IPS DF 19.7 (cell line): ENCODE results near the gene NOB1.
"Not testable (repeated sequence)": the region's sequence is repeated elsewhere in the genome, so short reads cannot be mapped to it uniquely, and the experiment has no call there.

ENCODE experiments used
- DNase-seq: peaks from one replicate; pipeline ENCODE4 v3.0.0-alpha.2; 2013; ENCODE audit warnings: low read depth, low spot score

NOB1 gene

DNA sequence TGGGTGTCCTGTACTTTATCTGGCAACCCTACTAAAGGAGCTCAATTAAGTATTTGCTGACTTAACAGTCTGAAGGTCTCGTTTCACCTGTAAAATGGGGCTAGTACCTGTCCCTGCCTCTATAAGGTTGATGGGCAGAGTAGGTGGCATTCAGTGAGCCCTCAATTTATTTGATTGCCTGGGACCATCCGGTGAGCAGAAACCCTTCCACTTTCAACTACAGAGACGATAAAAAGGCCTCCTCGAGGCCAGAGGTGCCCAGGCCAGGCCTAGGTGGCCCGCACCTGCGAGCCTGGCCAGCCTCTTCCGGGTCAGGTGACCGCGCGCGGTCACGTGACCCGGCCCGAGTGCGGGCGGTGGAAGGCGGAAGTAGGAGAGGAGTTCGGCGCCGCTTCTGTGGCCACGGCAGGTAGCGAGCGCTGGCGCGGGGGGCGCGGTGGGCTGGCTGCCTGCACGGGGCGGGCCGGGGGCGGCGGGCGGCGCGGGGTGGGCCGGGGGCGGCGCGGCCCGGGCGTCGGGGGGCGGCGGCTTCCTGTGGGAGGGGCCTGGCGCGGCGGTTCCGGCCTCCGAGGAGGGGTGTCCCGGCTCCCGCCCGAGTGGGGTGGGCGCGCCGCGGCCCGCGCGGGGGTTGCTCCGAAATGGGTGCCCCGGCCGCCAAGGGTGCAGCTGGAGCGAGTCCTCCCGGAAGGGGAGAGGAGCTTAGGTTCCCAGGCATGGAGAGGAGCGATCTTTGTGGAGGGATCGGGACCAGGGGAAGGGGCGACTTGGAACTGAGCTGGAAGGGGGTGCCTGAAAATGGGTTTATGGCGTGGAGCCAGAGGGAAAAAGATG lies 7.5 kb upstream of the NOB1 start, which contains the start of gene WWP2:
Gene WWP2 (plus strand): TSS at position 350 of the 831 bp plus-strand sequence. CDS start 24,679 bp downstream, outside the sequence.
- peak; percentile 45 for DNase-seq

DNA sequence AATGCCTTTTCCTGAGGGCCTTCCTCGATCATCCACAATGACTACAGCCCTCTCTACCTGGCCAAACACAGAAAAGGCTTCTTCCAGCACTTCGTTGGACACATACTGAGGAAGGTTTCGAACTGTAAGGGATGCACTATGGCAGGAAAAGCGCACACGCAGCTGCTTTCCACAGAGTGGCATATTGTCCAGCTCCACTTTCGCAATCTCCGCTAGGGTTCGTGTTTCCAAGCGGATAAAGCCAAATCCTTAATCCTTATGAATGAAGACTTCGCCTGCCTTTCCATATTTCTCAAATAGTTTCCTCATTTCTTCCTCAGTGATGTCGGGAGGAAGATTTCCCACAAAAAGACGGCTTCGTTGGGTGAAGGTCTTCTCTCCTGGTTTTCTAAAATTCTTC lies 2.6 kb upstream of the NOB1 start:
- not testable (repeated sequence) for DNase-seq

GRCh38 chr16:69756705-69757104 lies 2.0 kb upstream of the NOB1 start:
- no peak for DNase-seq

- no peak for DNase-seq
Measured at GRCh38 chr16:69754143-69754468, 620 bp downstream of the NOB1 start.

GRCh38 chr16:69748694-69749345 lies 5.9 kb downstream of the NOB1 start:
- no peak for DNase-seq

- DNase-seq, result no peak
Measured at GRCh38 chr16:69747115-69747514, 7.6 kb downstream of the NOB1 start.

- DNase-seq, result no peak
Measured at GRCh38 chr16:69745959-69746358, 8.8 kb downstream of the NOB1 start.

- DNase-seq, result no peak
Measured at GRCh38 chr16:69745232-69745612, 9.5 kb downstream of the NOB1 start.

DNA sequence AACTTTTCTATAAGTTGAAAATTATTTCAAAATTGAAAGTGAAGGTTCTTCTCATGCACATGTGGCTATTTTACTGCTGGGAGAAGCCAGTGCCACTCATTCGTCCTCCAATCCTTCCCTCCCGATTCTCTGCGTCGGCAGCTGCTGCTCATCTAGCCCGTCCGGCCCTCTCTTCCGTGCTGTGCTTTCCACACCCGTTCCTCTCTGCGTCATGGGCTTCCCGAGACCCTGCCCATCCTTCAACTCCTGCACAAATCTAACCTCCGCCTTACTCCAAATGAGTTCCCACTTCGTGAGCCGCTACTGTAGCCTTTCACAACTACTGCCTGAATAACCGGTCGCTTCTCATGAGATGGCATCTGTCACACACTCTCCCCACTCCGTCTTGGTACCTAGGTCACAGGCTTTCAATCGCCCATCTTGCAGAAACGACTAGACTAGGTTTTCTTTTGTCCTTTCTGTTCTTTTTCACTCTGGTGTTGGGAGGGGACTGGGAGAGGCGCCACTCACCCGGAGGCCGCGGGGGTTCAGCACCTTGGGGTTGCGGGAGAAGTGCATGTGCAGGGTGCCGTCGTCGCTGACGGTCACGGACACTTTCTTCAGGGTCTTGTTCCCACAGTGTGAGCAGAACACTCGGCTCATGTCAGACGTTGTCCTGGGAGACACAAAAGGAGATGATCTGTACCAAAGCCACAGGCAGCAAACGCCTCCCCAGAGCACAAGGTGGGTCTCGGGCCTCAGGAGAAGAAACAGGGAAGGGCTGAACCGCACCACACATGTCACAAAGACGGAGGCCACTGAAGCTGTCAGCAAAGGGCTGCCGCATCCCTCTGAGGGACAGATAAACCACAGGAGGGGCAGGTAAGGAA lies 10.1 kb downstream of the NOB1 start:
- no peak for DNase-seq

DNA sequence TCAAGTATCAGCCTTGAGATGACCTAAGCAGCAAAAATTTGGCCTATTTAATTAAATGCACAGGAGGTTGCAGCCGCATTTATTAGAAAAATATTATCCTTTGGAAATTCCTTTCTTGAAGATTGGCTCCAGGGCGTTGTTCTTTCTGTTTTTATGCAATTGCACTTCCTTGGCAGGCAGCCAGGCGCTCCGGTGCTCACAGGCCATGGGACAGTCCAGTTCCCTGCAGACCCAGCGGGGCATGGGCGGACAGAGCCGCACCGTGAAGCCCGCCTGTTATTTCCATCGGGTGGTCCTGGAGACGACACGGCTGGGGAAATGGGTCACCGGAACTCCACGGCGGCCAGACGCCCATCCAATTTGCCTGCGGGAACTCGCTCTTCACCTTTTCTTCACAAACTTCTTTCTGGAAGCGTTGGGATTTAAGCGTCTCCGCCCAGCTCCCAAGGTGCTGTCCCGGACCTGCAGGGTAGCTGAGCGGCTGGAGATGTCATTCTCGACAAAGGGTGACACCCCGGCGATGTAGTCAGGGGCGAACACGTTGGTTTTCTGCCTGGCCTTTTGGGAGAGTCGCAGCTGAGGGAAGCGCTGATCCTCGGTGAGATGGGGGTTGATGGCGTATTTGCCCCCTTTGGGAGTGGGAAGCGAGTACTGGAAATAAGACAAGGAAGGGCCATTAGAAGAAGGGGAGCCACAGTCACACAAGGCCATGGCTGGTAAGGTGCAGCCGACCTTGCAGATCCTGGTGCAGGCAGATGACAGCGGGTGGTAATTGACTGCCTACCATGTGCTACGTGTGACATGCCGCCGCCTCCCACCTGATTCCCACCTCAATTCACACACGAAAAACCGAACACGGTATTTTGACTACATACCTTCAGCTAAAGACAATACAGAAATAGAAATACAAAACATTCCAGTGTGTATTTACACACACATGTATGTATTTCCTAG lies 12.5 kb downstream of the NOB1 start:
- DNase-seq, result no peak

GRCh38 chr16:69741519-69741918 lies 13.2 kb downstream of the NOB1 start:
- DNase-seq, result no peak

DNA sequence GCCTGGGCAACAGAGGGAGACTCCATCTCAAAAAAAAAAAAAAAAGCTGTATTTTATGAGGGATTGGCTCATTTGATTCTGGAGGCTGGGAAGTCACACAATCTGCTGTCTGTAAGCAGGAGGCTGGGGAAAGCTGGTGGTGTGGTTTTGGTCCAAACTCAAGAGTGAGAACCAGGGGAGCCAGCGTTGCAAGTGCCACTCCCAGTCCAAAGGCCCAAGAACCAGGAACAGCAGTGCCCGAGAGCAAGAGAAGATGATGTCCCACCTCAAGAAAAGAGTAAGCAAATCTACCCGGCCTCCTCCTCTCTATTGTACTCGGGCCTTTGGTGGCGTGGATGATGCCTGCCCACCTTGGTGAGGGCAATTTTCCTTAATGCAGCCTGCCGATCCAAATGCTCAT lies 22.6 kb downstream of the NOB1 start:
- no peak for DNase-seq

GRCh38 chr16:69731280-69731679 lies 23.4 kb downstream of the NOB1 start:
- not testable (repeated sequence) for DNase-seq

DNA sequence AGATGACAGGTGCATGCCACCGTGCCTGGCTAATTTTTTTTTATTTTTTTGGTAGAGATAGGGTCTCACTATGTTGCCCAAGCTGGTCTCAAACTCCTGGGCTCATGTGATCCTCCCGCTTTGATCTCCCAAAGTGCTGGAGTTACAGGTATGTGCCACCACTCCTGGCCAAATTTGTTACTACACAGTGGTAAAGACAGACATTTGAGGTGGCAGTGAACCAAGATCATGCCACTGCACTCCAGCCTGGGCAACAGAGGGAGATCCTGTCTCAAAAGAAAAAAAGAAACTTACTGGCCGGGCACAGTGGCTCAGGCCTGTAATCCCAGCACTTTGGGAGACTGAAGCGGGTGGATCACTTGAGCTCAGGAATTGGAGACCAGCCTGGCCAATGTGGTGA lies 25.7 kb downstream of the NOB1 start:
- DNase-seq, result not testable (repeated sequence)

DNA sequence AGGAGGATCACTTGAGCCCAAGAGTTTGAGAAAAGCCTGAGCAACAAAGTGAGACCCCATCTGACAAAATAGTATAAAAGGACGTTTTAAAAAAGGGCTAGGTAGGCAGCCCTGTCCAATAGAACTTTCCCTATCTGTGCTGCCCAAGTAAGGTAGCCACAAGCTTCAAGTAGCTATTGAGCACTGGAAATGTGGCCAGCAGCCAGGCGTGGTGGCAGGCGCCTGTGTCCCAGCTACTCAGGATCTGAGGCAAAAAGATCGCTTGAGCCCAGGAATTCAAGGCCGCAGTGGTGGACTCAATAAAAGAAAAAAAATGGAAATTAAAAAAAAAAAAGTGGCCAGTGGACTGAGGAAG lies 26.8 kb downstream of the NOB1 start:
- no peak for DNase-seq

DNA sequence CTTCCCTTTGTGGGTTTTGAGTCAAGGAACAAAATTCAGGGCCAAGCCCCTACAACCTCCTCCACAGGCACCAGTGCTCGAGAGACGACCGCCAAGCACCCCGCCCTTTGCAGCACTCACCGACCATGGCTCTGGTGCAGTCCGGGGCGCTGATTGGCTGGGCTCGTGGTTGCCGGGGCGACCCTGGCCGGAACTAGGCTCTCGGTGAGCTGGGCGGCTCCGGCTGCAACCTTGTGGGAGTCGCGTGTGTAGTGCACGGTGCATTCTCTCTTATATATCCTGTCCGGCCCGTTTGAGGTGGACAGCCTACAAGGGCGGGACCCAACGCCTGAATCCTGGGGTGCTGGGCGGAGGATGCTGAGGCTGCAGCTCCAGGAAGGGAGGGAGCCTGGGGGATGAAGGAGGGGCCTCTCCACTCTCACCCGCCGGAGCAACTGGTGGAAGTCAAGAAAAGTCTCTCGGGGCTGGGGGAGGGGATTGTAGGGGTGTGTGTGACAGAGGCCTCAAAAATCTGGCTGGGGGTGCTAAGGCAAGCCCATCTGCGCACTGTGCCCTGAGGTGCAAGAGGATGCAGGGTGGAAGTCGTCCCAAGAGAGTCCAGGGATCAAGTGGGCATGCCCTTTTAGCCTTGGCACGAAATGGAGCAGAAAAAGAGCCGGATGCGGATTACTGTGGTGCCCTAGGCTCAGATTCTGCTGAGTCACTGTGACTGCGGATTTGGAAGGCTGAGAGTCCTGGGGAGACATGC lies 28.2 kb downstream of the NOB1 start, which contains the start of gene NQO1:
Gene NQO1 (minus strand): TSS at position 248 of the 748 bp plus-strand sequence. CDS start 121 bp downstream, at position 127.
- peak; percentile 93 for DNase-seq

DNA sequence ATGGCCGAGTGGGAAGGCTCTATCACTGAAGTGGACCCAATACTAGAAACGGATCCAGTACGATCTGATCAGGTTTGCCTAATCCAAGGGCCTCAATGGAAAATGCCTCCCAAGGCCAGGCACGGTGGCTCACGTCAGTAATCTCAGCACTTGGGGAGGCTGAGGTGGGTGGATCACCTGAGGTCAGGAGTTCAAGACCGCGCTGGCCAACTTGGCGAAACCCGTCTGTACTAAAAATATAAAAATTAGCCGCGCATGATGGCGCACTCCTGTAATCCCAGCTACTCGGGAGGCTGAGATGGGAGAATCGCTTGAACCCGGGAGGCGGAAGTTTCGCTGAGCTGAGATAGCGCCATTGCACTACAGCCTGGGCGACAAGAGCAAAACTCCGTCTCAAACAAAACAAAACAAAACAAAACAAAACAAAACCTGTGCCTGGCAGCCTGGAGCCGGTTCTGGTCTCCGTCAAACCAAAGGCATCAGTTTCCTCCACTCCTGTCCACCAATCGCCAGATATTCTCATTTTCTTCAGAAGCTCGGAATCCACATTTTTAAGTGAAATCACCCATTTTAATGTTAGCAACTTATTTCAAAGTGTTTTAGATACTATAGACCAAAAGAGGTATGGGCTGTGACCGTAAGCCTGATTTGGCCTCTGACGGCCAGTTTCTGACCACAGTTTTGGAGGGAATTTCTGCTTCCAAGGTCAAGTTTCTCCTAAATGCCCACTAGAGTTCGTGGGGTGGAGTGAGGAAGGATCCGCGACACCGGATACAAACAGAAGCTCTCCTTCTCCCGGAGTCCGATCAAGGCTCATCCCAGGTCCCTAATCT lies 29.0 kb downstream of the NOB1 start:
- no peak for DNase-seq

DNA sequence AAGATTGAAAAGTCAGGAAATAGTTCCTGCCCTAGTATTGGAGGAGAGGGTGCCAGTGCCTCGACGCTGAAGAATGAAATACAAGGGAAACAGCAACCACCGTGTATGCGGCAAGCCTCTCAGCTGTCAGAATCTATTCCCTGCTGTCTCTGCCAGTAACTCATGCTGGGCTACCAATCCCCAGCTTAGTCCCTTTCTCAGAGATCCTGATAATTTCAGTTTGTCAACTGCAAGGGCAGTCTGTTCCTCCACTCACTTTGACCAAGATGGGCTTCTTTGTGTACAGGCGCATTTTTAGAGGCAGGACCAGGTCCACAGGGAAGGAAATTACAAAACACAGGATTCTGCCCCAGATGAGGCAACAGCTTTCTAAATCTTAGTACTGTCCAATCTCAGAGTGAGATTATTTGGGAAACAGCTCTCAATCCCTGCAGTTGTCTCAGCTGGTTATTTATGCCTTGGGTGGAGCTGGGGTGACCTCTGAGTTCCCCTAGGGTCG lies 29.7 kb downstream of the NOB1 start:
- no peak for DNase-seq

DNA sequence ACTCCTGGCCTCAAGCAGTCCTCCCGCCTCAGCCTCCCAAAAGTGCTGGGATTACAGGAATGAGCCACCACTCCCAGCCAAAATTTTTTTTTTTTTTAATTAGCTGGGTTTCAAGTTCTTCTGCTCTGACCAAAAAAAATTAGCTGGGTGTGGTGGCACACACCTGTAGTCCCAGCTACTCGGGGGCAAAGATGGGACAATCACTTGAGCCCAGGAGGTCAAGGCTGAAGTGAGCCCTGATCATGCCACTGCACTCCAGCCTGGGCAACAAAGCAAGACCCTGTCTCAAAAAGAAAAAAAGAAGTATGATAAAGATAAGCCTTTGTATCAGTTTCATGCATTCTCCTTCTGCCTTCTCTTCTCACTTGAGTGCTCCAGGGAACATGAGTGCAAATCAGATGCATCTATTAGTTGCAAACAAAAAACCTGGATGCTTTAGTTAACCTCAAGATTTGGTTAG lies 30.3 kb downstream of the NOB1 start:
- DNase-seq, result no peak
